Activated T-helper 17 cell treated with anti-CD3 and anti-CD28 coated beads, Interleukin-2, amount 50 U/mL, for 72 hours (primary cell): Measurements from ENCODE around the gene CRACR2B. TPM values are rescaled to one million over a fixed set of nuclear protein-coding genes. Genes with fewer than 3 reads are reported as not detected.
A peak's percentile ranks its signal among the peaks of the same experiment; 100 is the strongest.

Experiments used
- ATAC-seq: fragments of 150-1000 bp; cut with Tn5 transposase; replicated peaks from 2 replicates; pipeline ENCODE4 v1.10.0; 2021; ENCODE audit warnings: mild to moderate bottlenecking, moderate library complexity
- H3K27ac Mint-ChIP-seq: one replicate; pipeline ENCODE4 v1.8.0; 2022; ENCODE audit warnings: mixed read lengths
- H3K27me3 Mint-ChIP-seq: one replicate; pipeline ENCODE4 v1.8.0; 2022; ENCODE audit warnings: mixed read lengths
- H3K36me3 Mint-ChIP-seq: one replicate; pipeline ENCODE4 v1.8.0; 2022; ENCODE audit warnings: low read depth, mild to moderate bottlenecking, mixed read lengths
- H3K4me1 Mint-ChIP-seq: one replicate; pipeline ENCODE4 v1.8.0; 2022; ENCODE audit warnings: mixed read lengths
- H3K4me3 Mint-ChIP-seq: one replicate; pipeline ENCODE4 v1.8.0; 2022; ENCODE audit warnings: mild to moderate bottlenecking, mixed read lengths
- H3K9me3 Mint-ChIP-seq: one replicate; pipeline ENCODE4 v1.8.0; 2022; ENCODE audit warnings: mixed read lengths
- total RNA-seq, 2 donors: library from RNA; stranded (reverse); gene quantifications; one replicate each; pipeline ENCODE4 v1.2.3, GENCODE V29; 2022

CRACR2B gene
- total RNA-seq, 2 donors from 2014 or later, result 1.4 to 1.9 TPM

DNA sequence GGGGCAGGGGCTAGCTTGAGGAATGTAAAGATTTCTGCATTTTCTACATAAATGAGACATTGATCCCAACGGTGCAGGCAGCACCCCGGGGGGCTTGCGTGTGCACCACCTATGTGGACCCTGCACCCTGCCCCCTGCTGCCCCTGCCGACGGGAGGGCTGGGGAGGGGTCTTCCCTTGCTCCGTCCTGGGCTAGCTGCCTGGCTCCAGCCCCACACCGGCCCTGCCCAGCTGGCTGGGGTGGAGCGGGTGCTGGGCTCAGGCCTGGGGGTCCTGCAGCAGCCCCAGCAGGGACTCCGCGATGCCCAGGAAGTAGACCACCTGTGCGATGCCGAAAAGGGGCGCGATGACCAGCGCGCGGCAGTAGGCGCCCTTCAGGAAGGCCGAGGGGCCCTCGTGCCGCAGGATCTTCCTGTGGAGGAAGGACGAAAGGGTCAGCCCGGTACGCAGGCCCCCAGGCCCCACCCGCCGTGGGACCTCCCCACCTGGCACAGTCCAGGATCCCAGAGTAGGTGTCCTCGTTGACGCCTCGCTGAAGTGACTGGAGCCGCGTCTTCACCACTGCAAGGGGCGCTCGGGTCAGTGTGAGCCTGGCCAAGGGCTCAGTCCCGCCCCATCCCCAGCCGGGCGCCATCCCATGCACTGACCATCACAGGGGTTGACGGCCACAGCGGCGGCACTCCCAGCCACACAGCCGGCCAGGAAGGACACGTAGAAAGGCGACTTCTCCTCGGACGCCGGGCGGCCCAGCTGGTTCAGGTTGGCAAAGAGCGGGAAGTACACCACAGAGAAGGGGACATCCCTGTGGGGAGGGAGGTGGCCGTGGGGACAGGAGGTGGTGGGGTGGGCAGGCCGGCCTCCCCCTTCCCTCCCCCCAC is 35.8 kb upstream of the CRACR2B start:
- peaks cover 25% of the 10 kb centered on the region for H3K36me3 Mint-ChIP-seq
- no peak overlapping the region for H3K4me3 Mint-ChIP-seq
- ATAC-seq, result no peak
- H3K9me3 Mint-ChIP-seq, result no peaks in the 10 kb centered on the region
- H3K4me1 Mint-ChIP-seq, result peaks cover 4% of the 10 kb centered on the region
- H3K27ac Mint-ChIP-seq, result no peak overlapping the region
- no peaks in the 10 kb centered on the region for H3K27me3 Mint-ChIP-seq

DNA sequence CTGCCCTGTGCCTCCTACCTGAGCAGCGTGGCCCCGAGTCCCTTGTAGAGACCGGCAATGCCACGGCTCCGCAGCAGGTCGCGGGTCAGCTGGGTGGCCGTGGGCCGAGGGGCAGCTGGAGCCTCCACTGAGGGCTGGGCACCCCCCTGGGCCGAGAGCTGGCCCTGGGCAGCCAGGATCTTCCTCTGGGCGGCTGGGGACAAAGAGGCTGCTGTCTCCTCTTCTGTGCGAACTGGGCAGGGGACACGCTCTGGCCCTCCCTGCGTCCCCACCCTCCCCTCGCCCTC is 35.2 kb upstream of the CRACR2B start:
- no peak for ATAC-seq
- H3K36me3 Mint-ChIP-seq, result peaks cover 25% of the 10 kb centered on the region
- no peak overlapping the region for H3K4me3 Mint-ChIP-seq
- no peaks in the 10 kb centered on the region for H3K27me3 Mint-ChIP-seq
- no peak overlapping the region for H3K27ac Mint-ChIP-seq
- no peaks in the 10 kb centered on the region for H3K9me3 Mint-ChIP-seq
- peaks cover 4% of the 10 kb centered on the region for H3K4me1 Mint-ChIP-seq

DNA sequence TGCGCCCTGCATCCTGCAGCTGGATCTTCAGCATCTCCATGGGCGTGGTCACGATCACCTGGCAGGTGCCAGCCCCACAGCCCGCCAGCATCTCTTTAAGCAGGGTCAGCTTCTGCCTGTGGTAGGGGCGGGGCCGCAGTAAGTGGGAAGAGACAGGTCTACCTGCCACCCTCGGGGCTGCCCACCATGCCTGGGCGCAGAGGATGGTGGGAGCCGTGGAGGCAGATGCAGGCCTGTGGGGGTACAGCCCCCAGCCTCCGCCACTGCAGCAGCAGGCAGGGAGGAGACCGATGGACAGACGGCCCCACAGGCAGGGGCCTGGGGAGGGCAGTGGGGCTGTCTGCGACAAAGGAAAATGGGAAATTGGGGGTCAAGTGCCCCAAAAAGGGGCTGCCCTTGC is 34.8 kb upstream of the CRACR2B start:
- Mint-ChIP-seq H3K4me1 (peaks cover 4% of the 10 kb centered on the region), H3K9me3 (no peaks in the 10 kb centered on the region), H3K4me3 (no peak overlapping the region), H3K36me3 (peaks cover 25% of the 10 kb centered on the region), H3K27me3 (no peaks in the 10 kb centered on the region), H3K27ac (no peak overlapping the region)
- no peak for ATAC-seq

DNA sequence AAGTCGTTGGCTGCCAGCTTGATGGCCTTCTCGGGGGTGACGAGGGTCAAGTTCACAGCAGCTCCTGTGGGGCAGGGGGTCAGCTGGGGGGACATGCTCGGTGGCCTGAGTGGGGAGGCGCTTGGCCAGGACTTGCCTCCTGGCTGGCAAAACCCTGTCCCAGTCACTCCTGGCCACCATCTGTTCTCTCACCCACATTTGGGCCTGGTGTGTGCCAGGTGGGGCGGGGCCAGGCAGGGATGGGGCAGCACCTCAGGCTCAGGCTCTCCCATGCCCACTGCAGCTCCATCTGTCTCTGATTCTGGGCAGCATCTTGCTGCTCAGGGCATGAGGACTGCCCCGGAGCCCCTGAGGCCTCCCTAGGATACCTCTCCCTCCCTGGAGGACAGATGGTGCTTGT is 34.2 kb upstream of the CRACR2B start:
- H3K4me3 Mint-ChIP-seq, result peak overlapping the region; percentile 23
- peaks cover 4% of the 10 kb centered on the region for H3K4me1 Mint-ChIP-seq
- no peak for ATAC-seq
- no peaks in the 10 kb centered on the region for H3K27me3 Mint-ChIP-seq
- no peaks in the 10 kb centered on the region for H3K9me3 Mint-ChIP-seq
- no peak overlapping the region for H3K27ac Mint-ChIP-seq
- H3K36me3 Mint-ChIP-seq, result peaks cover 25% of the 10 kb centered on the region

DNA sequence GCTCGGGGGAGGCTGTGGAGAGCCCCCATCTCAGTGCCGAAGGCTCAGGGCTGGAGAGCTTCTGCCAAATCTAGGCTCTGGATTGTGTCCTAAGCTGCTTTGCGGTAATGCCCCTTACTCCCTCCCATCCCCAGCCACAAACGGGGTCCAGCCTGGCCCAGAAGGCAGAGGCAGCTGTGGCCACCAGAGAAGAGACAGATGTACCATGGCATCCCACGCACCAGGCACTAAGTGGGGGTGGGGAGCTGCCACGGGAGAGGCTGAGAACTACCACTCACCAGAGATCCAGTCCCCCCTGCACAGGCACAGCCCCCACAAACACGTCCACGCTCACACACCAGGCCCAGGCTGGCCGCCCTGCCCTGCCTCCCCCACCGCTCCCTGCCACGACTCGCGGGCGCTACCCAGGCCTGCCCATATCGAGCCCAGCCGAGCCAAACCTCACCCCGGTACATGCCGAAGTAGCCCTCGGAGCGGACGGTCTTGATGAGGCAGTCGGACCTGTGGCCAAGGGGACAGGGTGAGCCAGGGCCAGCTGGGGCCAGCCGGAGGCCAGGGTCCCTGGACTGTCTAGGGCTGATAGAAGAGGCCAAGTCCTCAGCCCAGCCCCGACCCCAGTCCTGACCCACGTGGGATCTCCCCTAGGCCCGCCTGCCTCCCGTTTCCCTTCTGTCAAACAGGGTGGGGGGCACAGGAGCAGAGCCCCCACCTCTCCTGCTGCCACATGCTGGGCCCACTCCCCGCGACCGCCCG is 33.5 kb upstream of the CRACR2B start:
- ATAC-seq, result no peak
- Mint-ChIP-seq H3K4me1 (peaks cover 4% of the 10 kb centered on the region), H3K27ac (no peak overlapping the region), H3K27me3 (no peaks in the 10 kb centered on the region), H3K4me3 (peak overlapping the region; percentile 85), H3K36me3 (peaks cover 25% of the 10 kb centered on the region), H3K9me3 (no peaks in the 10 kb centered on the region)

DNA sequence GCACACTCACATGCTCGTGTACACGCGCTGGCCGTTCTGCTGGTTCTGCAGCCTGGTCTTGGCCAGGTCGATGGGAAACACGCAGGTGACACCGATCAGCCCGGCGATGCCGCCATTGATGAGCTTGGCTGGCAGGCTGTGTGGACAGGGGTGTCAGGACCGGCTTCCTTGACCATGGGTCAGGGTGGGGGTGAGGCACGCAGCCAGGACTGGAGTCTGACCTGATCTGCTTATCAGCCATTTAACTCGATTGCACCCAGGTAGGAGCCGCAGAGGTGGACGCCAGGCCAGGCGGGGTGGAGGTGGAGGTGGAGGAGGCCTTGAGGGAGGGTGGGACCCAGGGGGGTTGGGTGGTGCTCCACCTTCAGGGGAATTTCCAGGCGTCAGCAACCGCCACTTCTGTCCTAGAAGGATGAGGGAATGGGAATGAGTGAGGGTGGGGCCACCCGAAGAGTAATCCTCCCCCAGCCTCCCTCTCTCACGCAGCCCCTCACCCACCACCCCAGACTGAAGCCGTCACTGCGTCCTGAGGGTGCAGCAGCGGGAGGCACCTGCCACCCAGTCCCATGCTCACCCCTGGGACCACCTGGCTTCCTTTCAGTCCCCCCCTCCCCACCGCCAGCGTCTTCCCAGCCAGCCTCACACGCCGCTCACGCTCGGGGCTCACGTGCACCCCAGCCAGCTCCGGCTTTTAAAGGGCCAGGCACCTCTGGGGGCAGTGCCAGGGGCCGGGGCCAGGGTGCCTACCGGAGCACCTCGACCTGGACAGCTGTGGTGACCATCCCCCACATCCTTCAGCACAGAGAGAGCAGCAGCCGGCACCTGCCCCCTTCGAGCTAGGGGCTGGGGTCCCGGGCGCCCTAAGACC is 32.7 kb upstream of the CRACR2B start:
- ATAC-seq, result no peak
- Mint-ChIP-seq H3K27ac (no peak overlapping the region), H3K9me3 (no peaks in the 10 kb centered on the region), H3K4me3 (peak overlapping the region; percentile 85), H3K27me3 (no peaks in the 10 kb centered on the region), H3K36me3 (peaks cover 25% of the 10 kb centered on the region), H3K4me1 (peaks cover 4% of the 10 kb centered on the region)

DNA sequence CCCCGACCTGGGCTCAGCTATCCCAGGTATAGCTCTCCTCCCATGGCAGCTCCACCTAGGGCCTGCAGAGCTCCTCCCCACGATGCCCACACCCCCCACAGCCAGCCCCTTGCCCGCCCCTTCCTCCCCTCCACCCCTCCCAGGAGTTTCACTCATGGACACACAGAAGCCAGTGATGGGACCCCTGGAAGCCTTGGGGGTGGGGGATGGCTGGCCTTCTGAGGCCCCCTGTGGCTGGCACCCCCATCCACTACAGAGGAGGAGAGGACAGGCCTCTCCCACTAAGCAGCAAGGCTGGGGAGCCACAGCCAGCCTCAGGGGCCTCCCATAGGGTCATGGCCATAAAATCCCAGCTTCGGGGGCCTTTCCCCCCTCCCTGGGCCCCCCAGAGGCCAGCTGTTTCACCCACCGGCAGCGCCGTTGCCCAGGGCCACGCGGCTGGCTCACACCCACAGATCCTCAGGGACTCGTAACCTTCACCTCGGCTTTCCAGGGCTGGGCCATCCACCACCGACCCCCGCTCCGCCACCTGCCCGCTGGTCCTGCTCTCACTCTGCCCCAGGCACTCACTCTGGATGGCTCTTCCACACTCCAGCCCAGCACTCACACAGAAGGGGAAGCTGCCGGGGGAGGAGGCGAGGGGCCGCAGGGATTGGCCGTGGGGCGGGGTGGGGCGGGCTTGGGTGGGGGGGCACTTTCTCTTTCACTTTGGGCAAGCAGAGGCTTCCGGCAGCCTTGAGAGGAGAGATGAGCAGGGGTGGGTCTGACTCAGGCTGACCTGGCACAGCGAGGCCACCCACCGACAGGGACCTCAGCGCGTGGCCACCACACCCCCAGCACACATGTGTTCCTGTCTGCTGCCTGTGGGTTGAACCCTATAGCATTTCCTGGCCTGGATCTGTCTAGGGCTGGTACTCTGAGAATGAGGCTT is 31.8 kb upstream of the CRACR2B start:
- Mint-ChIP-seq H3K27me3 (no peaks in the 10 kb centered on the region), H3K9me3 (no peaks in the 10 kb centered on the region), H3K36me3 (peaks cover 19% of the 10 kb centered on the region), H3K4me1 (peaks cover 4% of the 10 kb centered on the region), H3K4me3 (peak overlapping the region; percentile 85), H3K27ac (peak overlapping the region; percentile 87)
- ATAC-seq, result peak; percentile 82

DNA sequence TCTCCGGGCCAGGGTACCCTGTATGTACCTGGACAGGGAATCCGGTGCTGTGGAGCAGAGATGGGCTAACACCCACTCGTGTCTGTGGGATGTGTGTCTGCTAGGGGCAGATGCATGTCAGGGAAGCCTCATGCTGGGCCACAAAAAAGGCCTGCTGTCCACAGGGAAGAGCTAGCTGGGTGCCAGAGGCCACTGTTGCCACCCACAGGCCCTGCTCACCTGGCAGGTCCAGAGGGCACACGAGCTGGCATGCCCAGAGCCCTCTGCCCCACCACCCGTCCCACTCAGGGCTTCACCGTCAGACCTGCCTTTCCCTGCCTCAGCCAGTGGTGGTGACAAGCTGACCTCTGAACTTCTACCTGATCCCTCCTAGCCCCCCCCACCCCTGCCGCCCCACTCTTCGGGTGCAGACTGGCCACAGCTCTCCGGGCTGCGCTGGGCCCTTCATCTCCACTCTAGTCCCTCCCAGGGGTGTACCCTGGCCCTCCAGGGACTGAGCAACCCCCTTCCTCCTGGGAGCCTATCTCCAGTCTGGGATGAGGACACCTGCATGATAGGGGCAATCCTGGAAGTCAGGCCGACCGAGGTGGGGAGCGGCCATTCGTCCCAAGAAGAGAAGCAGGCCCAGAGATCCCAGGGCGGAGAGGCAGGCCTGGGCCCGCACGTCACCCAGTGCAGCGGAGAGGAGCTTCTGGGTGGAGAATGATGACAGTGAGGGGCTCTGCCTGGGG is 31.0 kb upstream of the CRACR2B start:
- H3K27ac Mint-ChIP-seq, result peak overlapping the region; percentile 87
- ATAC-seq, result no peak
- H3K4me3 Mint-ChIP-seq, result peak overlapping the region; percentile 85

DNA sequence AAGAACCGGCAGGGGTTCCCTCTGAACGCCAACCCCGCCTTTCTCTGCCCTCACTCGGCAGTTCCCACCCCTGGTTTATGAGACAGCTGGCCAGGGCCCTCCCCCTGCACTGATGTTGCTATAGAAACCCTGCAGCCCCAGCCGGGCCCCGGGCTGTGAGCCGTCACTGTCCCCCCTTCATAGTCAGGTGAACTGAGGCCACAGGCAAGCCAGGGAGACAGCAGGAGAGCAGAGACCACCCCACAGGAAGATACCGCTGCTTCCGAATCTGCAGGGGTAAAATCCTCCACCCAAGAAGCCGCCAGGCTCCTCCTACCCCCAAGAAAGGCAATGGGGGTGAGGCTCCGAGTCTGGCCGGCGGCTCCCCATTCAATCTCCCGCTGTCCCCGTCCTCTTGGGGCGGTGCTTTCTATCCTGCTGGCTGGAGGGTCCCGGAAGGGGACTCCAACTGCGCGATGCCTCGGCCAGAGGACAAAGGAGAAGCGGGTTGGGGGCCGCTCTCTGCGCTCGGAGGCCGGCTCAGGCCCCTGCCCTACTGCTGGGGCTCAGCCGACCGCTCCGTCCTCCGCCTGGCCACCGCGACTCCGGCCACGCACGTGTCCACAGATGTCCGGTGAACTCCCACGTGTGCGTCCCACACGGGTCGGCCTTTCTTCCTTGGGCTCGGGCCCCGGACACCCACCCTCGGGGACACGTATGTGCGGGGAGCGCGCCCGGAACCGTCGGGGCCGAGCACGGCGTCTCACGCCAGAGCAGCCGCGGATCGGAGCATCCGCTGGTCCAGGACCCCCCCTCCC is 30.2 kb upstream of the CRACR2B start:
- Mint-ChIP-seq H3K4me1 (peaks cover 4% of the 10 kb centered on the region), H3K4me3 (peak overlapping the region; percentile 85), H3K27ac (peak overlapping the region; percentile 75), H3K9me3 (no peaks in the 10 kb centered on the region), H3K27me3 (no peaks in the 10 kb centered on the region), H3K36me3 (peaks cover 13% of the 10 kb centered on the region)
- peak; percentile 54 for ATAC-seq

More for the DNA sequence above, 31.0 kb upstream of the CRACR2B start:
- no peaks in the 10 kb centered on the region for H3K27me3 Mint-ChIP-seq
- H3K36me3 Mint-ChIP-seq, result peaks cover 13% of the 10 kb centered on the region
- H3K4me1 Mint-ChIP-seq, result peaks cover 4% of the 10 kb centered on the region
- H3K9me3 Mint-ChIP-seq, result no peaks in the 10 kb centered on the region

DNA sequence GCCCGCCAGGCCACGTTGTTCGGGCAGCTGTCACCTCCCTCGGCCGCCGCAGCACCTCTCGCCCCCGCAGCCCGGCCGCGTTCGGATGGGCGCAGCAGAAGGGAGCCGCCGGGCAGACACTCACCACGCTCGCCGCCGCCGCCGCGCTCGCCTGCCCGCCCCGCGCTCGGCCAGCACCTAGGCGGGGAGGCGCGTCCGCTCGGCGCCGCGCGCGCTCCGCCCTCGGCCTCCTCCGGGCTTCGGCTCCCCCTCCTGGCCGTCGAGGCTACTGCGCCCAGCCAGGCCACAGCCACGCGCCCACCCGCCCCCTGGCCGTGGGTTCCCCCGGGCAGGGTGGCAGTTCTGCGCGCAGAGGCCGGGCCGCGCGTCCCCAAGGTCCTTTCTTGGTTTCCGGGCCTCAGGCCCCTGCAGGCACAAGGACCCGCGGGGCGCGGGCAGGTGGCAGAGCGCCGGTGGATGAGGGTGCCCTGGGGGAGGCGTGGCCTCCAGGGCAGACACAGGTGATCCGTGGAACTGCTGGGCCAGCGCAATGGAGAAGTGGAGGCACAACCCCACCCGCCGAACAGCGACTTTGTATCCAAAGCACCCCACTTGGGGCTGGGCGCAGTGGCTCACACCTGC is 29.5 kb upstream of the CRACR2B start, which contains the start of gene SLC25A22:
TSS of gene SLC25A22 (minus strand) at position 189 of the 621 bp plus-strand sequence. CDS start 3,275 bp downstream, outside the sequence.
- no peaks in the 10 kb centered on the region for H3K27me3 Mint-ChIP-seq
- H3K4me1 Mint-ChIP-seq, result peaks cover 4% of the 10 kb centered on the region
- ATAC-seq, result peak; percentile 68
- H3K27ac Mint-ChIP-seq, result peak within 1 kb of the TSS; percentile 75
- no peaks in the 10 kb centered on the region for H3K9me3 Mint-ChIP-seq
- H3K4me3 Mint-ChIP-seq, result peak within 1 kb of the TSS; percentile 85
- peaks cover 13% of the 10 kb centered on the region for H3K36me3 Mint-ChIP-seq

DNA sequence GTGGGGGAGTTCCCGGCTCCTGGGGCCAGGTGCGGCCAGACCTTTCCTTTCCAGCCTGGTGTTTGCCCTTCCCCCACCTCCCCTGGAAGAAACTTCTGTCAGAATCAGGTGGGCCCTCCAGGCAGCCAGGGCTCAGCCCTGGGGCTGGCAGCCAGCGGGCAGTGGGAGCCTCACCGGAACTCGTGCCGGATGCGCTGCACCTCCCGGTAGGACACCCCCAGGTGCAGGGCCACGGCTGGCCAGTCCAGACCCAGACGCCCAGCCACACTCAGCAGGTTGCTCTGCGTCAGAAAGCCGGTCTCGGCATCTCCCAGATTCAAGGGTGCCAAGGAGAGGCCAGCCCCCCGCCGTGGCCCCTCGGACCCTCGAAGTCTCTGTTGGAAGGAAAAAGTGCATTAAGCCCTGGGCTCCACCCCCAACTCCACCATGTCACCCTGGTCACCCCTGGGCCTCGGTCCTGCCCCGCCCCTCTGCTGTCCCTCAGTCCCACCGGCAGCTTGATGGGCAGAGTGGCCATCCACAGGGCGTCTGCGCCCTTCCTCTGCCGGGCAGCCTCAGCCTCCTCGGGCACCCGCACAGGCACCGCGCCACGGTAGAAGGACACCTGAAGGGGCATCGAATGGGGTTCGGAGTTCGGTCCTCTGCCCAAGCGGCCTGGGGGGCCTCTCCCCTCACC is 27.9 kb upstream of the CRACR2B start:
- no peak overlapping the region for H3K27ac Mint-ChIP-seq
- peaks cover 7% of the 10 kb centered on the region for H3K36me3 Mint-ChIP-seq
- no peaks in the 10 kb centered on the region for H3K27me3 Mint-ChIP-seq
- H3K4me3 Mint-ChIP-seq, result no peak overlapping the region
- ATAC-seq, result no peak
- H3K9me3 Mint-ChIP-seq, result no peaks in the 10 kb centered on the region
- H3K4me1 Mint-ChIP-seq, result peaks cover 4% of the 10 kb centered on the region

DNA sequence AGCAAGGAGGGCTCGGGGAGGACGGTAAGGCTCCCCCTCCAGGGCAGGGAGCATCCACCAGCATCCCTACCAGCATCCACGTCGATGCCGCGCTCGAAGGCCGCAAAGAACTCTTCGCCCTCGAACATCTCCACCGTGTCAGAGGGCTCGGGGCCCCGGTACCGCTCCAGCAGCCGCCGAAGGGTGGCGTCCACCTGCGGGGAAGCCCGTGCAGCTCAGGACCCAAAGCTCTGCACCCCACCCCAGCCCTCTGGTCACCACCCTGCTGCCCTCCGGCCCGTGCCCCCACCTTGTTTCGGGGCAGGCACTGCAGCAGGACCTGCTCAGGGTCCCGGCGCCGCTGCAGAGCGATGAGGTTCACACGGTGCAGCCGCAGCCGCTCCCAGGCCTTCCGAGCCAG is 27.2 kb upstream of the CRACR2B start:
- Mint-ChIP-seq H3K4me1 (peaks cover 4% of the 10 kb centered on the region), H3K36me3 (peaks cover 7% of the 10 kb centered on the region), H3K9me3 (no peaks in the 10 kb centered on the region), H3K27ac (no peak overlapping the region), H3K27me3 (no peaks in the 10 kb centered on the region), H3K4me3 (no peak overlapping the region)
- no peak for ATAC-seq
